CD14-positive monocyte (primary cell): ENCODE results near the gene RAB31. TPM values are rescaled to one million over a fixed set of nuclear protein-coding genes. Genes with fewer than 3 reads are reported as not detected.

Source experiments
- DNase-seq, 3 donors: peaks; one replicate each; pipeline ENCODE4 v3.0.0-alpha.2; 2011 to 2022
- H2AFZ ChIP-seq: 2 replicates; pipeline ENCODE4 v1.6.0; 2012; ENCODE audit warnings: mild to moderate bottlenecking, low read depth, low read length, inconsistent platforms; ENCODE audit not compliant: insufficient read depth, poor library complexity, severe bottlenecking
- H3K27ac ChIP-seq, 2 donors: 1 replicate in 1 of 2; 2 replicates in 1 of 2; pipeline ENCODE4 v1.5.1; 2012 to 2013; ENCODE audit warnings: low read length in 2 of 2, control low read depth in 1 of 2, inconsistent platforms in 1 of 2, low read depth in 1 of 2, mild to moderate bottlenecking in 1 of 2
- H3K27me3 ChIP-seq, 2 donors: one replicate each; pipeline versions ENCODE4 v1.6.0 to v1.6.1; 2011 to 2013; ENCODE audit warnings: low read length in 2 of 2; ENCODE audit not compliant: control insufficient read depth in 2 of 2, insufficient read depth in 2 of 2
- H3K36me3 ChIP-seq, 2 donors: replicated peaks in 1 of 2; 1 replicate in 1 of 2; 2 replicates in 1 of 2; pipeline versions ENCODE4 v1.5.1 to v1.6.1; 2012 to 2013; ENCODE audit warnings: low read length in 2 of 2, control low read depth in 1 of 2, inconsistent platforms in 1 of 2, mild to moderate bottlenecking in 1 of 2; ENCODE audit not compliant: insufficient read depth in 2 of 2, control insufficient read depth in 1 of 2
- H3K4me1 ChIP-seq, 2 donors: 1 replicate in 1 of 2; 2 replicates in 1 of 2; pipeline versions ENCODE4 v1.5.1 to v1.6.1; 2012 to 2013; ENCODE audit warnings: low read length in 2 of 2, control low read depth in 1 of 2, inconsistent platforms in 1 of 2, mild to moderate bottlenecking in 1 of 2, moderate library complexity in 1 of 2; ENCODE audit not compliant: insufficient read depth in 2 of 2, control insufficient read depth in 1 of 2
- H3K4me2 ChIP-seq: replicated peaks from 2 replicates; pipeline ENCODE3; 2012; ENCODE audit warnings: low read length, moderate library complexity, mild to moderate bottlenecking; ENCODE audit not compliant: poor library complexity, severe bottlenecking; ENCODE audit errors: extremely low read depth
- H3K4me3 ChIP-seq, 3 experiments: fragments of 200-600 bp in 1 of 3; sonication (generic) in 1 of 3; replicated peaks in 1 of 3; 1 replicate in 2 of 3; 2 replicates in 1 of 3; pipeline ENCODE4 v1.5.1; 2011 to 2013; ENCODE audit warnings: low read length in 3 of 3, mild to moderate bottlenecking in 3 of 3, control low read depth in 2 of 3, low read depth in 2 of 3, inconsistent platforms in 1 of 3, moderate library complexity in 1 of 3
- H3K79me2 ChIP-seq: 2 replicates; pipeline ENCODE4 v1.6.0; 2012; ENCODE audit warnings: mild to moderate bottlenecking, control low read depth, inconsistent platforms, low read length, moderate library complexity; ENCODE audit not compliant: insufficient read depth
- H3K9ac ChIP-seq: 2 replicates; pipeline ENCODE4 v1.6.0; 2017; ENCODE audit warnings: low read length, mild to moderate bottlenecking; ENCODE audit not compliant: insufficient read depth, poor library complexity, severe bottlenecking
- H3K9me3 ChIP-seq, 2 donors: replicated peaks in 1 of 2; 1 replicate in 1 of 2; 2 replicates in 1 of 2; pipeline versions ENCODE4 v1.5.1 to v1.6.1; 2012 to 2013; ENCODE audit warnings: low read length in 2 of 2, control low read depth in 1 of 2; ENCODE audit not compliant: control insufficient read depth in 1 of 2, insufficient read depth in 1 of 2
- H4K20me1 ChIP-seq: 2 replicates; pipeline ENCODE4 v1.6.0; 2012; ENCODE audit warnings: mild to moderate bottlenecking, low read length, control low read depth, moderate library complexity; ENCODE audit not compliant: insufficient read depth
- H3K27ac Mint-ChIP-seq, 7 donors: one replicate each; pipeline ENCODE4 v1.8.0; 2020; ENCODE audit warnings: mild to moderate bottlenecking in 7 of 7, mixed read lengths in 7 of 7, moderate library complexity in 6 of 7, inconsistent platforms in 2 of 7
- H3K27me3 Mint-ChIP-seq, 3 donors: one replicate each; pipeline ENCODE4 v1.8.0; 2021 to 2022; ENCODE audit warnings: low read depth in 3 of 3, mild to moderate bottlenecking in 3 of 3, mixed read lengths in 3 of 3, moderate library complexity in 3 of 3, inconsistent platforms in 1 of 3
- H3K36me3 Mint-ChIP-seq, 2 donors: one replicate each; pipeline ENCODE4 v1.8.0; 2020; ENCODE audit warnings: mixed read lengths in 2 of 2, inconsistent platforms in 1 of 2, mild to moderate bottlenecking in 1 of 2
- H3K4me1 Mint-ChIP-seq: one replicate; pipeline ENCODE4 v1.8.0; 2020; ENCODE audit warnings: mild to moderate bottlenecking, mixed read lengths
- H3K4me3 Mint-ChIP-seq, 2 donors: one replicate each; pipeline ENCODE4 v1.8.0; 2020; ENCODE audit warnings: mild to moderate bottlenecking in 2 of 2, mixed read lengths in 2 of 2, moderate library complexity in 1 of 2
- H3K9me3 Mint-ChIP-seq, 7 donors: one replicate each; pipeline ENCODE4 v1.8.0; 2020 to 2022; ENCODE audit warnings: mixed read lengths in 7 of 7, mild to moderate bottlenecking in 6 of 7, moderate library complexity in 6 of 7, inconsistent platforms in 2 of 7
- WGBS: methylation state at CpG from one replicate; pipeline ENCODE4 v1.1.5; 2013; ENCODE audit warnings: missing lambda C conversion rate; ENCODE audit not compliant: insufficient coverage; 5-methylcytosine and 5-hydroxymethylcytosine counted together
- intact Hi-C, 2 donors: fragments of 100-400 bp; cut with micrococcal nuclease; formaldehyde crosslinking; loops; one replicate each; pipeline versions ENCODE4 v1.15.0 to v1.15.1; 2023
- polyA plus RNA-seq, 3 donors: library from polyadenylated mRNA; depleted of rRNA in 1 of 3; unstranded in 2 of 3; stranded (reverse) in 1 of 3; fragments of 300-500 nt in 2 of 3; fragments of >200 nt in 1 of 3; fragmentation: Illumina TruSeq in 2 of 3; gene quantifications; 1 replicate in 2 of 3; 2 replicates in 1 of 3; pipeline ENCODE4 v1.2.3, GENCODE V29; 2012 to 2021
- TF ChIP-seq, protein P1 (sequence below): fragments of 200-600 bp; IDR thresholded peaks from one replicate; pipeline ENCODE4 v1.8.0; 2022; ENCODE audit warnings: antibody characterized with exemption, mild to moderate bottlenecking

The RAB31 gene
- polyA plus RNA-seq, 3 donors = 106 to 367 (median 348) TPM

DNA sequence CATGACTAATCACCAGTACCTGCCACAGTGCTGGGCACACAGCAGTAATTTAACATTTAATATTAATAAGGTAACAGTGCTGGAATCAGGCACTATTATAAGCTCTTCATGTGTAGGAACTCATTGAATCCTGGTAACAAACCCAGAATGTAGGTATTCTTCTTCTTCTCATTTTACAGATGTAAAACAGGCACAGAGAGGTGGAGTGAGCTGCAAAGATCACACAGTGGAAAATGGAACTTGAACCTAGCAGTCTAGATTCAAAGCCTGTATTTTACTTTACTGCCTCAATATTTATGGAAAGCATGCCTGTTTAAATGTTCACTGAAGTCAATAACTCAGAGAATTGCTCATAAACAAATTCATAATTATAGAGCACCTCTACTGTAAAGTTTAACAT lies 202.0 kb downstream of the RAB31 start:
- H3K27ac ChIP-seq = peak overlapping the region in 1 of 2 donors; percentile 53
- peaks cover 0 to 6% (median 0%) of the 10 kb centered on the region in 7 donors for H3K9me3 Mint-ChIP-seq
- H2AFZ ChIP-seq = no peak overlapping the region
- H3K27ac Mint-ChIP-seq = peak overlapping the region in 5 of 7 donors; percentile 49 to 84 (median 70)
- H3K4me3 Mint-ChIP-seq = no peak overlapping the region
- no peaks in the 10 kb centered on the region for H3K27me3 Mint-ChIP-seq
- H3K4me1 ChIP-seq = peaks cover 21 to 27% of the 10 kb centered on the region in 2 donors
- H3K9ac ChIP-seq = no peak overlapping the region
- no peak overlapping the region for H3K4me2 ChIP-seq
- peaks cover 0 to 4% of the 10 kb centered on the region in 2 donors for H3K9me3 ChIP-seq
- no peaks in the 10 kb centered on the region for H3K36me3 ChIP-seq
- peaks cover 11% of the 10 kb centered on the region for H3K79me2 ChIP-seq
- no peaks in the 10 kb centered on the region for H3K36me3 Mint-ChIP-seq
- no peak overlapping the region for H3K4me3 ChIP-seq
- no peaks in the 10 kb centered on the region for H3K27me3 ChIP-seq
- TF ChIP-seq, protein P1, sequence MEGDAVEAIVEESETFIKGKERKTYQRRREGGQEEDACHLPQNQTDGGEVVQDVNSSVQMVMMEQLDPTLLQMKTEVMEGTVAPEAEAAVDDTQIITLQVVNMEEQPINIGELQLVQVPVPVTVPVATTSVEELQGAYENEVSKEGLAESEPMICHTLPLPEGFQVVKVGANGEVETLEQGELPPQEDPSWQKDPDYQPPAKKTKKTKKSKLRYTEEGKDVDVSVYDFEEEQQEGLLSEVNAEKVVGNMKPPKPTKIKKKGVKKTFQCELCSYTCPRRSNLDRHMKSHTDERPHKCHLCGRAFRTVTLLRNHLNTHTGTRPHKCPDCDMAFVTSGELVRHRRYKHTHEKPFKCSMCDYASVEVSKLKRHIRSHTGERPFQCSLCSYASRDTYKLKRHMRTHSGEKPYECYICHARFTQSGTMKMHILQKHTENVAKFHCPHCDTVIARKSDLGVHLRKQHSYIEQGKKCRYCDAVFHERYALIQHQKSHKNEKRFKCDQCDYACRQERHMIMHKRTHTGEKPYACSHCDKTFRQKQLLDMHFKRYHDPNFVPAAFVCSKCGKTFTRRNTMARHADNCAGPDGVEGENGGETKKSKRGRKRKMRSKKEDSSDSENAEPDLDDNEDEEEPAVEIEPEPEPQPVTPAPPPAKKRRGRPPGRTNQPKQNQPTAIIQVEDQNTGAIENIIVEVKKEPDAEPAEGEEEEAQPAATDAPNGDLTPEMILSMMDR = no peak
- peaks cover 33% of the 10 kb centered on the region for H3K4me1 Mint-ChIP-seq
- intact Hi-C loops = loop anchor here (2.0 to 10.0 kb wide), 3 partner anchors 58 to 205 kb away; partner anchors contain the start of gene RAB31 (in 2 of the 2)
- peaks cover 4% of the 10 kb centered on the region for H4K20me1 ChIP-seq
- DNase-seq = no peak

DNA sequence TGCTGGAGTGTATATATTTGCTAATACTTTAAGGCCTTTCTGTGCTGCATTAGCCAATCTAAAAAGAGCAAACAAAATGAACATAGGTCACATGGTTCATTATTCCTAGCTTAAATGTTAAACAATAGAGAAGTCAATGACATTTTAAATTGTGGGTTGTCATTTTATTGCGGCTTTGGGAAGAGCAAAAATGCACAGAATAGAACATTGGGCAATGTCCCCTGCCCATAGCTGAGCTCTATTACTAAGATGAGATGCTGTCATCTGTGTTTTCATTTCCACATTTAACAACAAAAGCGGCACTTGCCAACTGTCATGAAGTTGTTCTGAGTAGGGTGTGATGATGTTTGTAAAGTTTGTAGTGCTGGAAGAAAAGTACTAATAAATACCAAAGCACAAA lies 202.6 kb downstream of the RAB31 start:
- Histone ChIP-seq H3K4me1 (peaks cover 22 to 32% of the 10 kb centered on the region in 2 donors), H3K4me2 (no peak overlapping the region), H3K27ac (peak overlapping the region in 1 of 2 donors; percentile 53), H4K20me1 (peaks cover 10% of the 10 kb centered on the region), H3K9me3 (peaks cover 0 to 4% of the 10 kb centered on the region in 2 donors), H3K9ac (no peak overlapping the region), H3K4me3 (no peak overlapping the region), H3K27me3 (no peaks in the 10 kb centered on the region), H3K79me2 (peaks cover 17% of the 10 kb centered on the region), H3K36me3 (no peaks in the 10 kb centered on the region), H2AFZ (no peak overlapping the region)
- no peaks in the 10 kb centered on the region for H3K27me3 Mint-ChIP-seq
- intact Hi-C loops = loop anchor here (2.0 to 10.0 kb wide), 3 partner anchors 58 to 206 kb away; partner anchors contain the start of gene RAB31 (in 2 of the 2)
- H3K9me3 Mint-ChIP-seq = peaks cover 0 to 6% (median 0%) of the 10 kb centered on the region in 7 donors
- TF ChIP-seq, protein P1 = no peak
- peak overlapping the region; percentile 51 to 84 (median 70) for H3K27ac Mint-ChIP-seq
- DNase-seq = peak; percentile 67 to 79 (median 77)
- peaks cover 36% of the 10 kb centered on the region for H3K4me1 Mint-ChIP-seq
- WGBS = no CpG with 5 or more reads among the region's 2 CpGs
- no peak overlapping the region for H3K4me3 Mint-ChIP-seq
- no peaks in the 10 kb centered on the region for H3K36me3 Mint-ChIP-seq
